SU-DHL-6 (cell line): ENCODE measurements around the gene ZBTB24.

Source experiments
- EZH2phosphoT487 ChIP-seq: fragments of 200-600 bp; sonication (generic), shearing (Covaris generic); conservative IDR thresholded peaks from 2 replicates; pipeline ENCODE4 v1.6.1; 2018; ENCODE audit warnings: mild to moderate bottlenecking, antibody characterized with exemption, low read length, moderate library complexity, mixed read lengths
- TF ChIP-seq, protein P1 (sequence below): fragments of 200-600 bp; sonication (generic); IDR thresholded peaks from one replicate; pipeline ENCODE4 v1.5.1; 2017; ENCODE audit warnings: antibody characterized with exemption, mild to moderate bottlenecking, low read length, moderate library complexity; ENCODE audit not compliant: insufficient read depth, poor library complexity, severe bottlenecking

DNA sequence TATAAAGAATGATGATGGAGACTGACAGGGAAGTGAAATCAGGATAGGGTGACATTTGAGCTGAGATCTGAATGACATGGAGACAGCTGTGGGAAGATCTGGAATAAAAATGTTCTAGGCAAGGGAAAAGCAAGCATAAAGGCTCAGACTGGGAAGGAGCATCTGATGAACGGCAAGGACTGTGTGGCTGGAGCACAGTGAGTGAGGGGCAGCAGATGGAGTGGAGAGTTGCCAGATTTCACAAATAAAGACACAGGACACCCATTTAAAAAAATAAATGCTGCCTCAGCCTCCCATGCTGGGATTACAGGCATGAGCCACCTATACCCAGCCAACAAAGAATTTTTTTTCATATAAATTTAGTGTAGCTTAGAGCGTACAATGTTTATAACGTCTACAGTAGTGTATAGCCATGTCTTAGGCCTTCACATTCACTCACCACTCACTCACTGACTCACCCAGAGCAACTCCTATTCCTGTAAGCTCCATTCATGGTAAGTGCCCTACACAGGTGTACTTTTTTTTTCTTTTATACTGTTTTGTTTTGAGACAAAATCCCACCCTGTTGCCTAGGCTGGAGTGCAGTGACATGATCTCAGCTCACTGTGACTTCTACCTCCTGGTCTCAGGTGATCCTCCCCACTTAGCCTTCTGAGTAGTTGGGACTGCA, 2.4 kb upstream of the ZBTB24 start:
- TF ChIP-seq, protein P1, sequence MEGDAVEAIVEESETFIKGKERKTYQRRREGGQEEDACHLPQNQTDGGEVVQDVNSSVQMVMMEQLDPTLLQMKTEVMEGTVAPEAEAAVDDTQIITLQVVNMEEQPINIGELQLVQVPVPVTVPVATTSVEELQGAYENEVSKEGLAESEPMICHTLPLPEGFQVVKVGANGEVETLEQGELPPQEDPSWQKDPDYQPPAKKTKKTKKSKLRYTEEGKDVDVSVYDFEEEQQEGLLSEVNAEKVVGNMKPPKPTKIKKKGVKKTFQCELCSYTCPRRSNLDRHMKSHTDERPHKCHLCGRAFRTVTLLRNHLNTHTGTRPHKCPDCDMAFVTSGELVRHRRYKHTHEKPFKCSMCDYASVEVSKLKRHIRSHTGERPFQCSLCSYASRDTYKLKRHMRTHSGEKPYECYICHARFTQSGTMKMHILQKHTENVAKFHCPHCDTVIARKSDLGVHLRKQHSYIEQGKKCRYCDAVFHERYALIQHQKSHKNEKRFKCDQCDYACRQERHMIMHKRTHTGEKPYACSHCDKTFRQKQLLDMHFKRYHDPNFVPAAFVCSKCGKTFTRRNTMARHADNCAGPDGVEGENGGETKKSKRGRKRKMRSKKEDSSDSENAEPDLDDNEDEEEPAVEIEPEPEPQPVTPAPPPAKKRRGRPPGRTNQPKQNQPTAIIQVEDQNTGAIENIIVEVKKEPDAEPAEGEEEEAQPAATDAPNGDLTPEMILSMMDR, result no peak
- no peak for TF ChIP-seq EZH2phosphoT487
